HG02763 (cell line): ENCODE measurements around the gene TRRAP.

Experiments used
- ATAC-seq: cut with Tn5 transposase; IDR thresholded peaks from one replicate; pipeline ENCODE4 v1.9.1; 2021; ENCODE audit warnings: mild to moderate bottlenecking, moderate library complexity; ENCODE audit not compliant: unreplicated experiment

TRRAP gene

DNA sequence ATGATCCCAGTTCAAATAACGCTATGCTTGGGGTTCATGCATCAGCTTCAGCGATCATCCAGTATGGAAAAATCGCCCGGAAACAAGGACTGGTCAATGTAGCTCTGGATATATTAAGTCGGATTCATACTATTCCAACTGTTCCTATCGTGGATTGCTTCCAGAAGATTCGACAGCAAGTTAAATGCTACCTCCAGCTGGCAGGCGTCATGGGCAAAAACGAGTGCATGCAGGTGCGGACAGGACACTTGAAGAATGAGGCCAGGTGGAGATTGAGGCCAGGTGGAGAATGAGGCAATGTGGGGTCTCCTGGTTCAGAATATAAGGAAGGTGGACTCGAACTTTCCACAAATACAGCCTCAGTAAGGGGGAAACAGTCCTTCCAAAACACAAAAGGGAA is 105.8 kb downstream of the TRRAP start:
- no peak for ATAC-seq

DNA sequence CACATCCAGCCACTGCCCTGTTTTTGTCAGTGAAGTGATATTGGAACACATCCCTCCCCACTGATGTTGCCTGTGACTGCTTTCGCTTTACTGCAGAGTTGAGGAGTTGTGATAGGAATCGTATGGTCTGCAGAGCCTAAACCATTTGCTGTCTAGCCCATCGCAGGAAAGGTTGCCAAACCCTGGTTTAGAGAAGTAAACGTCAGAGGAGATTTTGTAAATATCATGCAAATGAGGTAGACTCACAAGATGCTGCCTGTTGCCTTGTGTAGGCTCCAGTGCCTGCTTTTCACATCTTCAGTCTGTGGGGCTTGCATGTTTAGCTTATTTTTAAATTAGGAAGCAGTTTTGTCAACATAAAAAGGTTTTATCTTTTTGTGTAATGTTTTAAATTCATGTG is 107.1 kb downstream of the TRRAP start:
- no peak for ATAC-seq

DNA sequence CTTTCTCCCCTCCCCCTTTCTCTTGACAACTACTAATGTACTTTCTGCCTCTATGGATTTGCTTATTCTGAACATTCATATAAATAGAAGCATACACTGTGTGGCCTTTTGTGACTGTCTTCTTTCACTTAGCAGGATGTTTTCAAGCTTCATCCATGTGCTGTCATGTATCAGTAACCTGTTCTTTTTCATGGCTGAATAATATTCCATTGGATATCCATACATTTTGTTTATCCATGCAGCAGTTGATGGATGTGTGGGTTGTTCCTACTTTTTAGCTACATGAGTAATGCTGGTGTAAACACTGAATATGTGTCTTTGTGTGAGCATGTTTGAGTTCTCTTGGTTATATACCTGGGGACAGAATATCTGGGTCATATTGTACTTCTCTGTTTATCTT is 107.6 kb downstream of the TRRAP start:
- ATAC-seq, result no peak

DNA sequence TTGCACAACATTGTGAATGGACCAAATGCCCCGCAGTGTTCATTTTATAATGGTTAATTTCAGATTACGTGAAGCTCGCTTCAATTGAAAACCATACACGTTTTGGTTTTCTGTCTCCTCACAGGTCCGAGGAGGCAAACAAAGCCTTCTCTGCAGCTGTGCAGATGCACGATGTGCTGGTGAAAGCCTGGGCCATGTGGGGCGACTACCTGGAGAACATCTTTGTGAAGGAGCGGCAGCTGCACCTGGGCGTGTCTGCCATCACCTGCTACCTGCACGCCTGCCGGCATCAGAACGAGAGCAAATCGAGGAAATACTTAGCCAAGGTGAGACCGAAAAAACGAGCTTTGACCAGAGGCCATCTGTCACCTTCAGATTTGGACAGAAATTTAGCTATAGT is 110.3 kb downstream of the TRRAP start:
- ATAC-seq, result no peak

DNA sequence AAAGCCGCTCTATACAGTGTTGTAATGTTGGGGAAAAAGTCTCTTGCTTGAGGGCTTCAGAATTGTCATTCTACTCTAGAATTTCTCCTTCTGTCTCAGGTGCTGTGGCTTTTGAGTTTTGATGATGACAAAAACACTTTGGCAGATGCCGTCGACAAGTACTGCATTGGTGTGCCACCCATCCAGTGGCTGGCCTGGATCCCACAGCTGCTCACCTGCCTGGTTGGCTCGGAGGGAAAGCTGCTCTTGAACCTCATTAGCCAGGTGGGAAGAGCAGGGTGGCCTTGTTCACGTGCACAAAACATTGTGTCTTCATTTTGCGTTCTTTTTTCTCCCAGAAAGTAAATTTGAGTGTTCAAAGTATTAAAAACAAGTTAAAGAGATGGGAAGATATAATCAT is 112.0 kb downstream of the TRRAP start:
- no peak for ATAC-seq

DNA sequence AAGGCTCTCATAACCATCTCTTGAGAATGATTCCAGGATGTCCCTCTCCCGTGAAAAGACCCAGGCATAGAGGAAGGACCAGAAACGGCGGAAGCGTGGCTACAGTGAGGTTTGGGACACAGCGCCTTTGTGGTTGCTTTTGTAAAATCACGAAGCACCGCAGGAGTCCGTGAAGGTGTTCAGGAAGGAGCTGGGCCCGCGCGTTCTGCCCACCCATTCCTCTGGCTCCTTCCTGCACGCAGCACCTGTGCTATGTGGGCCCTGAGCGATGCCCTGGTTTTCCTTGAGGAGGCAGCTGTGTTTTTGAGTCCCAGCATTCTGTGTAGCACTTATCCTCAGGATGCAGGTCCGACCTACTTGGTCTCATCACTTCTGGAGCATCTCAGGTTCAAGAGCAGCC is 112.8 kb downstream of the TRRAP start:
- ATAC-seq, result no peak

DNA sequence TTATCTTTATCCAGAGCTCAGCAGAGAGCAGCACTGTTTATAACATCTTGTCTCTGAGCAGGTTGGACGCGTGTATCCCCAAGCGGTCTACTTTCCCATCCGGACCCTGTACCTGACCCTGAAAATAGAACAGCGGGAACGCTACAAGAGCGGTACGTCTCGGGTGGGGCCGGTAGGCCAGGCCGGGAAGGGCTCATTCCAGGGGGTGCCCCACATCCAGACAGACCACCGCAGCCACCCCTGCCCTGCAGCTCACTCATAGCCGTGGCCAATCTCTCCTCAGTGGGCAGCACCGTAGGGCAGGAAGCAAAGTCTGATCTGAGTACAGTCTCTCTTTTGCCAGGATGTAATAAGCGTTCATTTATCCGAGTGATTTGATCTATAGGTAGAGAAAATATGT is 113.7 kb downstream of the TRRAP start:
- ATAC-seq, result no peak

DNA sequence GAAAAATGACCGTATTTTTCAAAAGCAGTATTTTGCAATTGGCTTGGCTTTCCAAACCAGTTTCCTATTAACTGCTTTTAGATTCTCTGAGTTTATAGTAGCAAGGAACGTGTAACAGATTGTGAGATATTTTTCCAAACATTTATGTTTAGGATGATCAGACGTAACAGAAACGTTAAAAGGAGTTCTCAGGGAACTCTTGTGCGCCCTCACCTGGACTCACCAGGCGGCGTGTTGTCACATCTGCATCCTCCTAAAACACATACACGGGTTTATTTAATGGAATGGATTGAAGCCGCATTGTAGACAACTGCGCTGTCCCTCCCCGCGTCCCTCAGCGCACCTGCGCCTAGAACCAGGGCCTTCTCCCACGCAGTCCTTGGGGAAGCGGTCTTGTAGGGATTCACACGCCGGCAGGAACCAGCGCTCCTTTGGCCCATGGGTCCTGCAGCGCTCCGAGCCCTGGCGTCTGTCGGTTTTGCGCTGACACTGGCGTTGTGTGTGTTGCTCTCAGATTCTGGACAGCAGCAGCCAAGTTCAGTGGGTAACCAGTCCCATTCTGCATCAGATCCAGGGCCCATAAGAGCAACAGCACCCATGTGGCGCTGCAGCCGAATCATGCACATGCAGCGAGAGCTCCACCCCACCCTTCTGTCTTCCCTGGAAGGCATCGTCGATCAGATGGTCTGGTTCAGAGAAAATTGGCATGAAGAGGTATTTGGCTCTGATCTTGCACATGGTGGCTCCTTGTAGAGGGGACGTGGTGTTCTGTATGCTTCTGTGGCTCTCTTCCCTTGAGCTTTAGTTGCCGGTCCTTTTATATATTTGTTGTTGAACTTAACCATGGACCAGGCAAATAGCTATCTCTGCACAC is 114.9 kb downstream of the TRRAP start:
- no peak for ATAC-seq

DNA sequence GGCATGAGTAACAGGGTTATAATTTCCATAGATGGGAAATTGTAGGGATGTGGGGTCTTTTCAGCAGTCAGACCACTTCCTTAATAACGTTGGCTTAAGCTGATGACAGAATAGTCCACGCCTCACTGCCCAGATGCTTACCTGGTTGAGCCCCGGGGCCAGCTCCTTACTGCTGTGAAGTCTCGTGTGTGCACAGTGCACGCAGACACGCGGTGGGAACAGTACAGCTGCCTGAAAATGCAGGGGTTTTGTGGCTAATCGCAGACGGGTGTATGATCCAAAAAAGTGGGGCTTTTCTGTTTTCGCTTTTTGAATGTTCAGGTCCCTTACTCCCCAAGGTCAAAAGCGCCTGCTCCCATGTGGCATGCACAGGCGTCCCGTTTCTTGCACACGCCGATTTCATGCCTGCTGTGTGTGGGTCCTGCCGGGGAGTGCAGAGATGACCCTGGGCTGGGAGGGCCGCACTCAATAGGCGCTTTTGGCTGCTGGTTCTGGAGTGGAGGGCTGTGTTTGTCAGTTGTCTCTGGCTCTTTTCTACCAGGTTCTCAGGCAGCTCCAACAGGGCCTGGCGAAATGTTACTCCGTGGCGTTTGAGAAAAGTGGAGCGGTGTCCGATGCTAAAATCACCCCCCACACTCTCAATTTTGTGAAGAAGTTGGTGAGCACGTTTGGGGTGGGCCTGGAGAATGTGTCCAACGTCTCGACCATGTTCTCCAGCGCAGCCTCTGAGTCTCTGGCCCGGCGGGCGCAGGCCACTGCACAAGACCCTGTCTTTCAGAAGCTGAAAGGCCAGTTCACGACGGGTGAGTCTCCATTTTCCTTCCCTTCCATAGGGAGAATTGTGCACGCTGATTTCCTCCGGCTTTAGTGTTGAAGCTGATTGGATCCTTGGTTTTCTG is 116.0 kb downstream of the TRRAP start:
- no peak for ATAC-seq

DNA sequence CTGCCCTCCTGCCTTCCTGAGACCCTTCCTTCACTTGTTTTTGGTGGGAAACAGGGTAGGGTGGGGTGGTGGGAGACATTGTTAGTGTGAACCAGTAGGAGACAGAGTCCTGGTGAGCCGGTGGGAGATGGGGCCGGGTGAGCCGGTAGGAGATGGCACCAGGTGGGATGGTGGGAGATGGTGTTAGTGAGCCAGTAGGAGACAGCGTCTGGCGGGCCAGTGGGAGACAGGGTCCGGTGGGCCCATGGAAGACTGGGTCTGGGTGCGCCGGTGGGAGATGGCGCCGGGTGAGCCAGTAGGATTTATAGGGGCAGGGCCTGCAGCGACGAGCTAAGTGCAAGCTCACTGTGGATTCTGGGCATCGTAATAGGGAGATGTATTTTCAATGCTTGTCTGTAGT is 116.8 kb downstream of the TRRAP start:
- ATAC-seq, result no peak

DNA sequence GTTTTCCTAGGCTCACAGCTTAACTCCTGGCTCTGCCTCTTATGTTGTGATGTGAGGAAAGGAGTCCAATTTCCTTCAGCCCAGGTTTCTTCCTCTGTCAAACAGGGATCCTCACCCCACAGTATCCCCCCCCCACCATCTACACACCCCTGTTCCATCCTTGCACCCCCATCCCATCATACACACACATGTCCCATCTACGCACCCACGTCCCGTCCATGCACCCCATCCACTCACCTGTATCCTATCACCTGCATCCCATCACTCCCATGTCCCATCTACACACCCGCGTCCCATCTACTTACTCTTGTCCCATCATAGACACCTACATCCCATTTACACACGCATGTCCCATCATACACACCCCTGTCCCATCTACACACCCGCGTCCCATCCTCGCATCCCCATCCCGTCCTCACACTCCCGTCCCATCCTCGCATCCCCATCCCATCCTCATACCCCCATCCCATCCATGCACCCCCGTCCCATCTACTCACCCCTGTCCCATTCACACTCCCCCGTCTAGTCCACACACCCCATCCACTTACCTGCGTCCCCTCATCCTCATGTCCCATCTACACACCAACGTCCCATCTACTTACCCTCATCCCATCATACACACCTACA is 117.3 kb downstream of the TRRAP start:
- no peak for ATAC-seq

DNA sequence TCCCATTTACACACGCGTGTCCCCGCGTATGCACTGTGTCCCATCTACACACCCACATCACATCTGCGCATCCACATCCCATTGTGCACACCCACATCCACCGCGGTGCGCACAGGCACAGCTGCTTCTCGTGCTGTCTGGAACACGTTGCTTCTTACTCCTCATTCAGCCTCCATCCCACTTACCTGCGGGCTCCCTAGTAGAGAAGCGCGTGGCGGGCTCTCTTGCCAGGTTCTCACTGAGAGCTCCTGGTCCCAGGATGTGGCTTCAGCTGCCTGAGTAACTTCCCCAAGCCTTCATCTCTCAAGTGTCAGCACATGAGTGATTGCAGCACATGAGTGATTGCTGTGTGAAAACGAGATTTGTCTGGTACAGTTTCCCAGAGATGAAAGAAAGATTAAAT is 117.8 kb downstream of the TRRAP start:
- no peak for ATAC-seq

DNA sequence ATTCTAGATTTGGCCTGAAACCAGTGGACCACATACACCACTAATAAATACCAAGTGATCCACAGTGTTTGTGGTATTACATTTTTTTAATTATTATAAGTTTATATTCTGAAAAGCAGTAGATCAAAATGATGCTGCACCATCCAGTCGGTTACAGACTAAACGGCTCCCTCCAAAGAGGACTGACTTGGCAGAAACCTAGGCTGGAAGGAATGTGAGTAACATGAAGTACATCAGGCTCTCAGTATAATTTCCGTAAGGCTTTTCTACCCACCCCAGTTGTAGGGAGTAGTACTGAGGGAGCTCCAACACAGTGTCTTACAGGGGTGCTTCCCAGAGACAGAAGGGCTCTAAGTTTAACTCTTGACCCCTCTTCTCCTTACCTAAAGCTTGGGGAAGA is 119.5 kb downstream of the TRRAP start:
- ATAC-seq, result no peak

DNA sequence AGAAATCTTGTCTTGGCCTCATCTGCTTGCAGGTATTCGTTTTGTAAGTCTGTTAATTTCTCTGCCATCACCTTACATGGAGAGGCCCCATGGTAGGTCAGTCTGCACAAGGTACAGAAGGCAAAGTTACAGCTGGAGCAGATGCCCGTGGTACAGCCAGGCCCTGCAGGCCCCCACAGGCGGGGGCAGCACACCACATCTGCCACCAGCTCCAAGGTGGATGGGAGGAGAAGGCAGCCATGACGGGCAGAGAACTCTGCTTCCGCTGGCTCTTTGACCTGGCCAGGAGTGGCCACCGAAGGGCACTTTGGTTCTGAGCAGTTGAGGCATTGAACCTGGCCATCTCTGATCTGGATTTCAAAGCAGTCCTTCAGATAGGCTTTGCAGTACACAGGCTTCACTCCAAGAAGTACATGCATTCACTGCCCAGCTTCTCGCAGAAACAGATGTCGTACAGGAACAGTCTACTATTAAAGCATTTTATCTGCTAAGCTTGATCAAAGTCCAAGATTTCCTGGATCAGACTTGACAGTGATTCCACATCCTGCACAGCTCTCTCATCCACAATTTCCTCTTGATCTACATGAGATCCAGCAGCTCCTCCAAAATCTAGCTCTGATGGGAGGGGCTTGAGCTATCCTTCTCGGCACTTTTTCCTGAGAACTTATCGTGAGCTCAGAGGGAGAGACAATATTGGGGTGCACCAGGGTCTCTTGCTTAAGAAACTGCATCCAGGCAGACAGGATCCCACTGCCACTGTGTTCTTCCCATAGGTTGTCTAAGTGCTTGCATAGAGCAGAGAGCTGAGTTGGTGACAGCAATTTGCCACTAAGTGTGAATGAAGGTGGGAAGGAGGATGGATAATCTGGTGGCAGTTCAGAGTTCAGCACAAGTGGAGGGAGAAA is 120.7 kb downstream of the TRRAP start:
- ATAC-seq, result no peak

DNA sequence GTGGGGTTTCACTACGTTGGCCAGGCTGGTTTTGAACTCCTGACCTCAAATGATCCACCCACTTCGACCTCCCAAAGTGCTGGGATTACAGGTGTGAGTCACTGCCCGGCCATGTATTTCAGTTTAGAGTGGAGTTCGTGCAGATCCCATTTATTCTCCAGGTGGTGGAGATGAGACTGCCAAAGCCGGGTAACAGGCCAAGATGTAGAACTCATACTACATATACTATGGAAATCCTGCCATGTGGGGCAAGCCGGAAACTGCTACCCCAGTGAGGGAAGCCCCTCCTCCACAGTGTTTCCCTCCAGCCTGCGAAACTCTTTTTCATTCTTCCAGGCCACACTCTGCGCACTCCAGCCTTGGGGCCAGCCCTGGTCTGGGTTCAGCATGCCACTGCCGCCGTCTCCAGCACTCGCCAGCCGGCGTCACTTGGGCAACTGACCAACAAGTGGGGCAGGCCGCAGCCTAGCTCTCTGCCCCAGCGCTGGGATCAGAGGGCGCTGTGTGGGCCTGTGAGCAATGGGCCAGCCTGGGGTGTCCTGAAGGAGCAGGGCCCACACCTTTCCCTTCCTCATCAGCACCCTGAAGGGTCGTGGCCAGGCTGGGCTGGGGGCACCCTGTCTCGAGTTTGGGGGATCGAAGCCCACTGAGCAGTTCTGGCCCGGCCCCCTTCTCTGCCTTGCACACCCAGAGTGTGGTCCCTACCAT is 122.0 kb downstream of the TRRAP start:
- ATAC-seq, result no peak

DNA sequence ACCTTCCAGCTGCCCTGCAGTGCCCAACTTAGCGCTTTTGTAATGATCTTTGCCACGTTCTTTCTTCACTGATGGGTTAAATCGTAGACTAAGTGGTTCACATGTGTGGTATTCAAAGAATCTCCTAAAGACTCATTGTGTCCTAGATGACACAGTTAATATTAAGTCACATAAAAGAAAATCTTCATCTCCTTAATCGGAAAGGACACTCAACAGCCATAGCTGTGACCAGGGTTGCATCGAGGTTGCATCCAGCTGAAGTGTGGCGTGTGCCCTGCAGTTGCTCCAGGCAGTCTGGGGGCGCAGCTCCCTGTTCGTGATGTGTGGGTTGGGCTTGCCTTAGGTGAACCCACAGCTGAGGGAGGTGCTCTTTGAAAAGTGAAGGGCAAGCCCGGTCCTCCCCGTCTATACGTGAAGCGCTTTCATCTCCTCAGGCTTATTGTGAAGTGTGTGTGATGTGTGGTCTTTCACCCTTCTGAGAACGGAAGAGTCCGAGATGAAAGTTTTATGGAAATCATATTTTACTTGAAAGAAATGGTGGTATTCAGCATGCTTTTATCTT is 122.7 kb downstream of the TRRAP start:
- no peak for ATAC-seq

DNA sequence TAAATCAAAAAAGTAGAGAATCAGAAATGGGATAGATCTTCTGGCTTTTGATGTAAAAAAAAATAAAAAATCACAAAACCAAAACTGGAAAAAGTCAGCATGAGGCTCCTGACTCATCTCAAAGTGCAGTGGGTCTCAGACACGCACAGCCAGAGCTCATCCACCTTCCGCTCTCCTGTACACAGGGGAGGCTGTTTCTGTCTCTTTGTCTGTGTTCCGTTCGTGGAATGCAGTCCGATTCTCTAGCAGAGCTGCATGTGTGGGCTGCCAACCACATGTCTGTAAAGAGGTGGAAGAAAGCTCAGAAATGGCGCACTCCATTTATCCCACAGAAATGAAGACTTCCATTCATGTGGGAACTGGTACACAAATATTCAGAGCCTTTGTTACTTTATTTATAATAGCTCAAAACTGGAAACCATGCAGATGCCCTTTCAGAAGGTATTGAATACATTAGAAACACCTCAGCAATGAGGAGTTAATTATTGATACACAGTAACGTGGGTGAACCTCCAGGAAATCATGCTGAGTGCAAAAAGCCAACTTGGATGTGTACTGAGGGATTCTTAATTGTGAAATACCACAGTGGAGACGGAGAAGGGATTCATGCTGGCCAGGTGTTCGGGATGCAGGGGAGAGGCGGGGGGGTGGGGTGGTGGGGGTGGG is 123.3 kb downstream of the TRRAP start:
- ATAC-seq, result no peak

DNA sequence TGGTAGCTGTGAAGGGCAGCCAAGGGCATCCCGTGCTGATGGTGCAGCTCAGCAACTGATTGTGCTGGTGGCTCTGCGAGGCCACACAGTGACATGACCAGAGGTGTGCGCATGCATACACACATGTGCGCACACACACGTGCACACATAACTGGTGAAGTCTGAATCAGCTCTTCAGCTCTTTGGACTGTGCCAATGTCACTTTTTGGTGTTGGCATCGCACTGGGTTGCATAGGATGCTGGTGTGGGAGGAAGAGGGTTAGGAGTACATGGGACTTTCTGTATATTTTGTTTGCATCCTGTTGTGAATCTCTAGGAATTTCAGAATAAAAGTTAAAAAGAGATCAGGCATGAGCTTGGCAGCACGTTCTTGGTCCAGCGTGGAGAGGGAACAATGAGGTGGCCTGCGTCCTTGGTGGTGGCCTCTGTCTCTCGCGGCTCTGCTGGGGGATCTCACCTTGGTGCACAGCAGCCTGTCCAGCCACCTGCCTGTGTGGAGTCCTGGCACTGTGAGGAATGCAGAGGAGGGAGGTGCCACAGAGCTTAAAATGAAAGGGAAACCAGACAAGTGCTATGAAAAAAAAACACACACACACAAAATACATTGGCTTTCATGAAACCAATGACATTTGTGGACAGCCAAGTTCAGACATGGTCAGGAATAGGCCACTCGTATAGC is 124.0 kb downstream of the TRRAP start:
- no peak for ATAC-seq

DNA sequence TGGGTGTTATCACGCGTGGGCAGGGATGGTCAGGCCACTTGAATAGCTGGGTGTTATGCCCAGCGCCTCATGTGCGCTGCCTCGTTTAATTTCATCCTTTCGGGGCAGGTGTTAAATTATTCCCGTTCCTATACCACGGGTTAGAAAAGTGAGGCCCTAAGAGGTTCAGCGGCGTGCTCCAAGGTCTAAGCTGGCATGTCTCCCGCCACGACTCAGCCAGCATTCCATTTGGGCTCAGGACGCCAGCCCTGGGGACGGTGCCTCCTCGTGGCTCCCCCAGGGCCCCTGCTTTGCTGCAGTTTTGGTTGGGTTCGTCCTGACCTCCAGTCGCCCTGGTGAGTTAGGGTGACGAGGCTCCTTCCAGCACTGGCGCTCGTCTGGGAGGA is 124.5 kb downstream of the TRRAP start:
- no peak for ATAC-seq
